Islet precursor cell (in vitro differentiated cells): ENCODE measurements around the gene COCH.

ENCODE experiments used
- DNase-seq: peaks from one replicate; pipeline ENCODE4 v3.0.0-alpha.2; 2018

The COCH gene

GRCh38 chr14:30874120-30874998 lies at the start of gene COCH:
TSS of gene COCH (plus strand) at chr14:30874559. CDS start at chr14:30874939, 380 bp downstream.
- DNase-seq = peak; percentile 82

GRCh38 chr14:30826070-30826469 lies 48.3 kb upstream of the COCH start:
- no peak for DNase-seq

- DNase-seq = no peak
Measured at GRCh38 chr14:30829853-30830252, 44.5 kb upstream of the COCH start.

- DNase-seq = no peak
Measured at GRCh38 chr14:30834353-30834752, 40.0 kb upstream of the COCH start.

- DNase-seq = no peak
Measured at GRCh38 chr14:30838351-30838750, 36.0 kb upstream of the COCH start.

GRCh38 chr14:30840086-30840779 lies 34.1 kb upstream of the COCH start:
- no peak for DNase-seq

GRCh38 chr14:30842431-30842830 lies 31.9 kb upstream of the COCH start:
- no peak for DNase-seq

- DNase-seq = no peak
Measured at GRCh38 chr14:30848449-30849240, 25.7 kb upstream of the COCH start.

- no peak for DNase-seq
Measured at GRCh38 chr14:30849354-30849753, 25.0 kb upstream of the COCH start.

GRCh38 chr14:30849983-30850382 lies 24.4 kb upstream of the COCH start:
- no peak for DNase-seq

GRCh38 chr14:30853946-30854345 lies 20.4 kb upstream of the COCH start:
- no peak for DNase-seq

GRCh38 chr14:30854492-30854891 lies 19.9 kb upstream of the COCH start:
- no peak for DNase-seq

GRCh38 chr14:30855345-30856037 lies 18.9 kb upstream of the COCH start:
- DNase-seq = no peak

GRCh38 chr14:30861200-30861599 lies 13.2 kb upstream of the COCH start:
- DNase-seq = no peak

GRCh38 chr14:30864934-30865333 lies 9.4 kb upstream of the COCH start:
- DNase-seq = no peak

GRCh38 chr14:30868736-30869135 lies 5.6 kb upstream of the COCH start:
- no peak for DNase-seq

GRCh38 chr14:30869551-30870155 lies 4.7 kb upstream of the COCH start:
- no peak for DNase-seq

GRCh38 chr14:30872602-30873001 lies 1.8 kb upstream of the COCH start:
- DNase-seq = no peak

GRCh38 chr14:30873308-30874119 lies 845 bp upstream of the COCH start:
- DNase-seq = no peak

- DNase-seq = peak; percentile 58
Measured at GRCh38 chr14:30874999-30875787, 834 bp downstream of the COCH start.

- no peak for DNase-seq
Measured at GRCh38 chr14:30875788-30876053, 1.4 kb downstream of the COCH start.
